Measurements from ENCODE around the gene PHF21B.

The PHF21B gene

DNA sequence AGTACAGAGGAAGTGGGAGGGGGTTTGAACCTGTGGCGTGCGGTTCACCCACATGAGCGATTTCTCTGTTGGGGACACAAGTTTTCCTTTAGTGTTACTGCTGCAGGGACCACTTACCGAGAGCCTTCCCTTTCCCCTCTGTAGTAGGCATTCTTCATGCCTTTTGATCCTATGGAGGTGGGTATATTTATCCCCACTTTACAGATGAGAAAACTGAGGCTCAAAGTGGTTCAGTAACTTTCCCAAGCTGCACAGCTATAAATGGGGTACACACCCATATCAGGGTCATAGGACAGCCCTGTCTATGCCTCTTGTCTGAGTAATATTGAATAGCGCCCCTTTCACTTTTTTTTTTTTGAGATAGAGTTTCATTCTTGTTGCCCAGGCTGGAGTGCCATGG lies 3.3 kb upstream of the PHF21B start:
- no peak for DNase-seq

DNA sequence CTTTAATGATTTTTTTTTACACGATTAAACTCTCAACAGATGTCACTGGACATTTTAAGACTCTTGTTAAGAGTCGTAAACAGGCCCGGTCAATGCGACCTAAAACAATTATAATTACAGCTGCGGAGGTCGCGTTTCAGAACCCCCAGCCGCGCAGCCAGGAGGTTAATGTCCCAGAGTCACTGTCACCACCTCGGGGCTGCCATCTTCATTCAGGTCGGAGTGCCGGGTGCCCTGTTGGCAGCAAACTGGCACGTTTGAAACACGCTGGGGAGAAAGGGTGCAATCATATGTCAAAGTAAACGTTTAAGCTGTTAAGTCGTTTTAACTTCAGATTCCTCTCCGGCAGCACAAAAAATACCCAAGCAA lies 711 bp upstream of the PHF21B start:
- DNase-seq = no peak

DNA sequence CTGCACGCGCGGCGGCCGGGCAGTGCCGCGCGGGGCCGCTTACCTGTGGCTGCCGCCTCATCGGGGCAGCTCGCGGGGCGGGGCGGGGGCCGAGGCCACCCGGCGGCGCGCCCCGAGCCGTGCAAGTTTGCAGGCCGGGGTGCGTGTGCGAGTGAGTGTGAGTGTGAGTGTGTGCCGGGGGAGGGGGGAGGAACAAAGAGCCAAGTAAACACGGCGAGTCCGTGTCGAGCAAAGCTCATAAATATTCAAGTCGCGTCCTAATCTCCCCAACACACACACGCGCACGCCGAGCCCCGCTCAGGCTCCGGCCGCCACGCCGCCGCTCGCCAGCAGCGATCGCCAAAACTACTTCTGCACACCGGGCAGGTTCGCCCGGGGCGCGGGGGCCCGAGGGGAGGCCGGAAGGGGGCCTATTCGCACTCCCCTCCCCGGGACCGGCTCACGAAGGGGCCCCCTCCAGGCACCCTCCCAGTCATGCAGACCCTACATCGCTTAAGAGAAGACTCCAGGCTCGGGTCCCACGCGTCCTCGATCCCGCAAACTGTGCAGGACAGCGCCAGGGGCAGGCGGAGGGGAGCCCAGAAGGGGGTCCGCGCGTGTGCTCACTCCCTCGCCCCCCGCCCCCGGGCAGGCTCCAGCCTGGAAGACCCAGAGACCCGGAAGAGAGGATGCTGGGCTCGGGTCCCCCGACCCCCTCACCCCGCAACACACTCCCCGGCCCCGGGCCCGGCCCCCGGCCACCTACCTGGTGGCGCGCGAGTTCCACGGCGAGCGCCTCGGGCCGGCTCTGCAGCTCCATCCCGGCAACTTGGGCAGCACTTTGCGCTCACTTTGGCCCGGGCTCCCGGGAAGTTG lies 827 bp downstream of the PHF21B start:
- no peak for DNase-seq

DNA sequence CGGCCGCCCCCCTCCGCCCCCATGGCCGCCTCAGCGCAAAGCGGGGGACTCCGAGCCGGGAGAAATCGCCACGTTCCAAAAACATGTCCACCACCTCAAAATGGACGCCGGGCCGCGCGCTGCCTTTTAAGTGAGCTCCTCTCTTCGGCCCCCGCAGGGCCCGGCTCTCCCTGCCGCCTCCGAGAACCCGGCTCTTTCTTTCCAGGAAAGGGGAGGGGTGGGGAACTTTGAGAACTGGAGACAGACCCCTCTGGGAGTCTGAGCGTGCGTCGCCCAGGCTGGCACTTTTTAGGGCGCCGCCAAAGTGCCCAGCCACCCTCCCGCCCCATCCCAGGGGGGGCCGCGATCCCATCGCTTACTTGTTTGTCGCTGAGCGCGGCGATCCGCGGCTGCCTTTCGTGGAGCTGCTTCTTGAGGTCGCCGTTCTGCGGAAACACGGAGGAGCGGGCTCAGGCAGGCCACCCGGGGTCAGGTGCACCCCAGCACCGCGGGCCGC lies 1.6 kb downstream of the PHF21B start:
- DNase-seq = no peak

DNA sequence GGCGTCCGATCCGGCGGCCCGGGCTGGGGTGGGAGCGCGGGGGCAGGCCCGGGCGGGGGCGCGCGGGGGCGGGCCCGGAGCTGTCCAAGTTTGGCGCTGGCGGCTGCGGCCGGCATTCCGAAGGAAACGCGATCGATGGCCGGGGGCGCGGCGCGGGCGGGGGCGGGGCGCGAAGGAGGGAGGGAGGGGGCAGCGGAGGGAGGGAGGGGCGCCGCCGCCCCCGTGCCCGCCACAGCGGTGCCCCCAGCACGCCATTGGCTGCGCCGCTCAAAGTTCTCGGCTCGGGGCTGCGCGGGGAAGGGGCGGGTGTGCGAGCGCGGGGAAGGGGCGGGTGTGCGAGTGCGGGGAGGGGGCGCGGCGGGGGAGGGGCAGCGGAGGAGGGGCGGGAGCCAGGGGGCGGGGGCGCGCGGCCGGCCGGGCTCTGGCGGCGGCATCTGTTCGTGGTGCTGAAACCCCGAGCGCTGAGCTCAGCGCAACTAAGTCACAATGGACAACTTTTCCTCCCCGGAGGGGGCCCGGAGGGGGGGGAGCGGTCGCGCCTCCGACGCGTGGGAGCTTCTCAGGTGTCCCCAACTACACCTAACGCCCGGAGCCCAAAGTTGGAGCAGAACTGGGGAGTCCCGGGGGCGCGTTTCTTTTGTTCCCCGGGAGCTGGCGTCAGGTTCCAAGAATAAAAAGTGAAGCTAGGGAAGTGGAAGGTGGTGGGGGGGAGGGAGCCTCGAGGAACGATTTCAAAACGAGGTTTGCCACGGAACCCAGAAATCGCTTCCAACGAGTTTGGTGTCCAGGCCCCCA lies 2.2 kb downstream of the PHF21B start:
- no peak for DNase-seq

DNA sequence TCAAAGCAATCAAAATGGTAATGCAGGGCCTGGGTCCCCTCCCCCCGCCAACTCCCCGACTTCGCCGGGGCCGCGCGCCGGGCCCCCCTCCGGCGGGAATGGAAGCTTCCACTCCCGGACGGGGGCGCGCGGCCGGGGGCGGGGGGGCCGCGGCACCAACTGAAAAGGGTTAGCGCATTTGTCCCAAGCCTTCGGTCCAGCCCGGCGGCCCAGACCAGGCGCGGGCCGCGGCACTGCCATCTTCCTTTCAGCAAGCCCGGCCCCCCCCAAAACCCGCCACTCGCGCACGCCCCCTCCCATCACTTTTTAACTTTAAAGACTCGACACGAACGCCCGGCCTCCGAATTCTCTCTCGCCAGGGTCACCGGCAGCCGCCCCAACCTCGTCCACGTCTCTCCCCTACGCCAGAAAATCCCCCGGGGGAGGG lies 2.8 kb downstream of the PHF21B start:
- DNase-seq = no peak

DNA sequence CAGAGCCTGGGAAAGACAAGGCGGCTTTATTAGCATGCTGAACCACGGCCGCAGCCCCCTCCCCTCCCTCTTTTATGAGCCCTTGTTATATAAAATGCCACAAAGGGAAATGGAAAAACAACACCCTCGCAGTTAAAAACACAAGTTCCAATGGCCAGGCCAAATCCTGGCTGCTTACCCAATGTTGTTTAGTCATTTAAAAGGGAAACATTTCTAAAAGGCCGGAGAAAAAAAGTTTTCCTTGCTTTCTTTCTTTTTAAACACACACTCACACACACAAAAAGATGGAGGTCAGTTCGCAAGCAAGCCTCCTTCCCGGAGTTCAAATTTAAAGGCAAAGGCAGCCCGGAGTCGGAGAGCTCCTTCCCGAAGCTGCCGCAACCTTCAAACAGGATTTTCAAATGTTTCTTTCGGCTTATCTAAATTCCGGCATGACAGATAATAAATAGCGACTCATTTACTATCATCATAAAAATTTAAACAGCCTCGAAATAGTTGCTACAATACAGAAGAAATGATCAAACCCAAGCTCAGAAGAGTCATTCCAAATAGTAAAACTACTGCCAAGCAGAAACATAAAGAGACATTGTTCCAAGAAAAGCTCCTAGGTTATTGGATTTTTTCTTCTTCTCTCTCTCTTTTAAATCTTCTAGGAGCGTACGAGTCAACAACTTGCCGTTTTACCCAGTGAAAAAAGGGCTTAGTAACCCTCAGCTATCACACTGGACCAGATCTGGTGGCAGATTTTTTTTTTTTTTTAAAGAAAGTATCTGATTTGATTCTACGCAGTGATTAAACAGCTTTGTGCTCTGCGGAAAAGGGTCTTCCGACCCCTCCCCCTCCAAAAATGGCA lies 3.5 kb downstream of the PHF21B start:
- DNase-seq = no peak

DNA sequence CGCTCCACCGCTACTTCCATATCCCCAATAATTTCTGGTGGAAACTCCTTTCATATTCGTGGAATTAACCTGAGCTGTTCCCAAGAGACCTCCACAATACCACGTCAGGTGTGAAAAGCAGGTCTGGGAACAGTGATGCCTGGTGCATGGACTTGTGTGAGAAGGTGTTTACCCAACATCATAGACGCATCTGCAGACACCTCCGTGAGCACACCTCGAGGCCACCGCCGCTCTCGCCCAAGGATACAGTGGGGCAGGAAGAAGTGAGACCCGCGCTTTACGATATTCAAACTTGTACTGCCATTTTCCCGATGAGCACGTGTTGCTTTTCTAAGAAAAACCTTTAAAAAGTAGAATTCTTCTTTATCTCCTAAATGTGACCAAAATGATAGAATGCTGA lies 8.2 kb downstream of the PHF21B start:
- DNase-seq = no peak

DNA sequence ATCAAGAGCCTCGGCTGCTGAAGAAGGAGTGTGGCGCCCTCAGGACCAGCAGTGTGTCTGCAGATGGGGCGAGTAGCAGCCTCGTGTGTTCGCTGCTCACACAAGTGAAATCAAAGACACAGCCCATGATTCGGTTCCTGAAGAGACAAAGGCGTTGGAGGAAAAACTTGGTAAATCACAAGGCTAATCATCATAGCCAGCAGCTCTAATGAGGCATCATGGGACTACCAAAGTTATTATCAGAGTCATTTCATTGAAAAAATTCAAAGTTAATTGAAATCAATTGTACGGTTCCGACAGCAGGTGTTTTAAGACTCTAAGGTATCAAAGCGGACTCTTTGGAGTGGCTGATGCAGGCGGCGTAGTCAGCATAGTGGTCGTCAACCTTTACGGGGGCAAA lies 9.5 kb downstream of the PHF21B start:
- no peak for DNase-seq

DNA sequence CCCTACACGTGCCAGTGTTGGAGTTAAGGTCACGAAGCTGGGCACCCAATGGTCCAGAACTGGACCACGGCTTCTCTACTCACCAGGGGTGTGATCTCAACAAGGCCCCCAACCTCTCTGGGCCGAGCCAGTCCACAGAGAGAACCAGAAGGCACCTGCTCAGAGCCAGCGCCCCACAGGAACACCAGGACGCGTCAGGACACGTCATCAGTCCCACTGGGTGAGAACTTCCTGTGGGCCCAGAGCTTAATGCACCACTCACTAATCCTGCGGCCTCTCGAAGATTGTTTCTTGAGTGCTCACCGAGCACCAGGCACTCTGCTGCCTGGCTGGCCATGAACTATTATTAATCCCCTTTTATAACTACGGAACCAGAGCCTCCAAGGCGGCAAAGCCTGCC lies 10.1 kb downstream of the PHF21B start:
- DNase-seq = no peak

DNA sequence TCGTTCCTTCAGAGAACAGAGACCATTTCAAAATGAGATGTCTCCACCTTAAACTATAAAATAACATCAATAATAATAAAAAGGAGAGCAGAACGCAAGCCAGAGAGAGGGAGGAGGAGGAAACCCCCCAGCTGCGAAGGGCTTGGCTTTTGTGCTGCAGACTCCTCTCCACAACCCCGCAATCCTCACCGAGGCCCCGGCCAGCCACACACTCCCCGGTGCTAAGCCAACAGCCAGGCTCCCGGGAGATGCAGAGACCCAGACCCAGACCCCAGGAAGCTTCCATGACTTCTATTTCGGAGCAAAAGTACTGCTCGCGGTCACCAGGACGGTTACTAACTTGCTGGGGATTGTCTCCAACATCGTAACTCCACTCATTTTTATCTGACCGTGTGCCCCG lies 10.6 kb downstream of the PHF21B start:
- no peak for DNase-seq

DNA sequence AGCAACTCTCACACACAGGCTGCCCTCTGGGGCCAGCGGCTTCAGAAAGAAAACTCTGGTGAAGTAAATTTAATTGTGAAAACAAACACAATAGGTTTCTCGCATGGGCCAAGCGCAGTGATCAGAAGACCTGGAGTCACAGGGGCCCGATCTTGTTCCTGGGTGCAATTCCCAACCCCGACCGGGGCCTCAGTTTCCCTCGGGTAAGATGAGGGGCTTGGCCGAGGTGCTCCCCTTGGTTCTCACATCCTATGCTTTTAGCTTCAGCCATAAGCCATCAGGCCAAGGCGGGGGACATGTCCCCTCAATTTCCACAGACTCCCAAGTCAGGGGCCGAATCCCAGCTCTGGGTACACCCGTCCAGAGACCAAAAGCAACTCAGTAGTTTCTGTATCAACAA lies 11.5 kb downstream of the PHF21B start:
- no peak for DNase-seq

DNA sequence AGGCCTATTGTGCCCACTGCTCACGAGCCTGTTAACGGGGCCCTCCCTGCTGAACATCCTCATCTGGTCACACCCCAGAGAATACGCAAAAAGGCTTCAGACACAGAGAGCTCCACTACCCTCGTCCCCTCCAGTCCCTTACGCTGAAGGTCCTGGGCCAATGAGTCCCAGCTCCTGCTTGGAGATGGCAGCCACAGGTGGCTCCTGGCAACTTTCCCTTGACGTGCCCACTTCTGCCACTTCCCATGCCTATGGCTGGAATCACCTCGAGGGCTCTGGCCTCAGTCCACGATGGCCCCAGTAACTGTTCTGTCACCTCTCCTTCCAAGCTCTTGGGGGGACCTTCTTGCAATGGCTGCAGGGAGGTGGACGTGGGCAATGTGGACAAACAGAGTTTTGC lies 12.7 kb downstream of the PHF21B start:
- no peak for DNase-seq

DNA sequence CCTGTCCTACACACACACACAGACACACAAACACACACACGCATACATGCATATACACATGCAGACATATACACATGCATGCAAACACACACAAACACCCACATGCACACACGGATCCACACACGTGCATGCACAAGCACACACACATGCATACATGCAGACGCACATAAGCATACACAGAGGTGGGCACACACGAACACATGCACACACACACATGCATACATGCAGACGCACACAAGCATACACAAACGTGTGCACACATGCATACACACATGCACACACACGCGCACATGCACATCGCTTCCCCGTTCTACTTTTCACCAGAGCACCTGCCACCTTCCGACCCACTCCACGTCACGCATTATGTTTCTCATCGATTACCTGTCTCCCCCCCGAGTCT lies 13.2 kb downstream of the PHF21B start:
- DNase-seq = no peak

DNA sequence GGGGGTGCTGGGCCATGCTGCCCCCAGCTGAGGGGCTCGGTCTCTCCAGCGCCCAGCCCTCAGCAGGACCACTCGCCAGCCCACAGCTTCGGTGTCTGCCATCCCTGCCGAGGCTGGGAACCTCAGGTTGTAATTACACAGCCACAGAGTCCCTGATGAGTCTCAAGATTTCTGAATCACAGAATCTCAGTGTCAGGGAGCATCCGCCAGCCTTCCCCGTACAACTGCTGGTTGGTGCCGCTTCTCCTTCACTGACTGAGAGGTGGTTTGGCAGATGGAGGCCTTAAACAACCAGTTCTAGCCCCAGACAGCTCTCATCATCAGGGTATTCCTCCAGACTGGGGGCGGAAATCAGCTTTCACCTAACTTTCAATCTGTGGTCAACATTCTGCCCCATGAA lies 13.7 kb downstream of the PHF21B start:
- DNase-seq = no peak

DNA sequence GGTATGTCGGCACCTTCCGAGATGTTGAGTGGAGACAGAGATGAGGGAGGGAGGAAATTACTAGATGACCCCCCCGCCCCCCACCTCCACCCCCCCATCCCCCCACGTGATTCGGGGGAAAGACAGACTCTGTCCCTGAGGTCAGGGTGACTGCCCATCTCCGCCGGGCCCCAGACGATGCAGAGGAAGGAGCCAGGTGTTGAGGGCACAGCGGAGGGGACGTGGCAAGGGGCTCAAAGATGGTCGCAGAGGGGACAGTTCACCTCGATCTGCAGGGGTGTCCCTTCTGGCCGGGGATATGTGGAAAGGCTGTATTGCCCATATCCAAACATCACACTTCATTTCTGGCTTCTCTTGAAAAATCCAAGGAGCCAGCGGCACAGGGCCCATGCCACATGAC lies 14.1 kb downstream of the PHF21B start:
- no peak for DNase-seq

DNA sequence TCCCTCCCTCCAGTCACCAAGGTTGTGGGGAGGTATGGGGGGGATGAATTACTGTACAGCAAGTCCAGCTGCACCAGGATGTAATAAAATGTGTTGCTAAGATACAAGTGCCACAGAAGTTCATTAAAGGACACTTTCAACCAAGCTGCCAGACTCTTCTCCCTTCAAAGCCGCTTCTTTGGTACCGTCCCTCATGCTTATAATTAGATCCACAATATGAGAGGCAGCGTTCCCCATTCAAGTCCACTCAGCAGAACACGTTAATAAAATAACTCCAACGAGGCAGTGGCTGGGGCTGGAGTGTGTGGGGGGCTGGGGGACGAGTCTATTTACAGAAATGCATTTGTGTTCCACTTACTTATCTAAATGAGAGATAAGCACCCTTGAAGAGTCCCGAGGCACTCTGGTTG lies 14.7 kb downstream of the PHF21B start:
- DNase-seq = no peak

DNA sequence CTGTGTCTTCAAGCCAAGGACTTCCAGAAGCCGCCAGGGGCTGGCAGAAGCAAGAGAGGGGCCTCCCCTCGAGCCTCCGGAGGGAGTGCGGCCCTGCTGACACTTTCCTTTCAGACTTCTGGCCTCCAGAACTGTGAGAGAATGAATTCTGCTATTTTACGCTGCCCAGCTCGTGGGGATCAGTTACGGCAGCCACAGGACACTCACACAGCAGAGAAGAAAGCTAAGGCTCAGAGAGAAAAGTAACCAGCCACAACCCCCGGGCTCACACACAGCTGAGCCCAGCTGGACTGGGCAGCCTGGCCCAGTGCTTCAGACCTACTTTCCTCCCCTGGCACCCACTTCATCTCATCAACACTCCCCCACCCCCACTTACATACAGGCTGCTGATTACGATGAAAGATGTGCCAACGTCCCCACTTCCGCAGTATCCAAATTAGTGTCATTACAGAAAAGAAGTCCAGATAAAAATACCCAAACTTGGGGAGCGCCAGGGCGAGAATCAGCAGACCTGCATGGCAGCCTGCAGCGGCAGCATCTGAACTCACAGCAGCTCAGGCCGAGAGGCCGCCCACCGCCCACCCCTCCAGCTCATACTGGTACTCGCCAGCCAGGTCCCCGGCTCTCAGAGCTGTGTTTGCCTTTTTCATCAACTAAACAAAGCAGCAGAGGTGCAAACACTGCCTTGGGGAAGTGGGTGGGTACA lies 15.3 kb downstream of the PHF21B start:
- no peak for DNase-seq

DNA sequence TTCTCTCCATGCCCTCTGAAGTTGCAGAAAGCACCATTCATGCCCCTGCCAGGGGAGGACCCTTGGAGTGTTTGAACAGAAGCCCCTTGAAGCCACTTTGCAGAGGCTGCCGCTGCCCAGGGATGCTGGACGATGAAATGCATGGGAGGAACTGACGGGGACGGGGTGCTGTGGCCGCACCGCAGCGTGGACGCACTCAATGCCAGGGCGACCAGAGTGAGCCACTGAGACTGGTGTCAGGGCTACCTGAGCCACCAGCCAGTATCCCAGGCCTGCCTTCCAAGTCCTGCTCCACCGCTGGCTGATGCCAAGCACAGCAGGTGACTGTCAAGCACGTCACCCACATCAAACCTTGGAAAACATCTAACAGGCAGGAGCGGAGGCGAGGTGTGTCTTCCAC lies 17.6 kb downstream of the PHF21B start:
- DNase-seq = no peak

DNA sequence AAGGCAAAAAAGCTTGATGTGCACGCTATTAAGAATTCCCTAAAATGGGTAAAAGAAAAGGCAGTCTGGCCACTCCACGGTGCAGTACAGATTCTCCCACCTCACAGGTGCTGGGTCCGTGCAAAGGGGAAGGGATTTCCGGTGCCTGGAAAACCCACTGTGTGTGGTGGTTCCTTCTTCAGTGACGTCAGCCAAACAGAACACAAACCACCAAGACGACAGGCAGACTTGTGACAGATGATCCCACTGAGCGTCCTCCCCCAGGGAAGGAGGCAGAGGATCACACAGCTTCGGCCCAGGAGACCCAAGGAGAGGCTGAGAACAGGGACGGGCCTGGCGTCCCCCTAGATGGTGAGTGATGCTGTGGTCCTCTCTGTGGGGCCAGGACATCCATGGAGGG lies 18.6 kb downstream of the PHF21B start:
- DNase-seq = no peak

DNA sequence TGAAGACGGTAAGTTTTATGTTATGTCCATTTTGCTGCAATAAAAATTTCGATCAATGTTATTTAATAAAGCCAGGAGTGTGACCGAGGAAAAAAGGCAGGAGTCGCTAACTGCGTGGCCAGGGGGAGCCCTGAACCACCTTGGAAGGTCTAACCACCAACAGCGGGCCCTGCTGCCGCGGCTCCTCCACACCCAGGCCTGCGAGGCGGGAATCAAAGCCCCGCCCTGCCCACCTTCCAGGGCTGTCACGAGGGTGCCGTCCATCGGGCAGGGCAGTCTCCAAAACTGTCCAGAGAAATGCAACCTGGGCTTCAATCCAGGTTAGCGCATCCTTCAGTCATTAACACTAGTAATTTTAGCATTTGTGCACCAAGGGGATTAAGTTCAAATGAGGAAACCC lies 19.0 kb downstream of the PHF21B start:
- no peak for DNase-seq

DNA sequence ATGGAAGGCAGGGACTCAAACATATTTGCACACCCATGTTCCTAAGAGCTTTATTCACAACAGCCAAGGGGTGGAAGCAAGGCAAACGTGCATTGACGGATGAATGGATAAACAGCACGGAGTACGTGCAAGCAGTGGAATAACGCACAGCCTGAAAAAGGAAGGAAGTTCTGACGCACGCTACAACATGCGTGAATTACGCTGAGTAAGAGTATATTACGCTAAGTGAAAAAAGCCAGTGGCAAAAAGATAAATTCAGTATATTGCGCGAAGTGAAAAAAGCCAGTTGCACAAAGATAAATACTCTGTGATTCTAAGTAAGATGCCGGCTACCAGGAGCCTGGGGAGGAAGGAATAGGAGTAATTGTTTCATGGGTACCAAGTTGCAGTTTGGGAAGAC lies 19.5 kb downstream of the PHF21B start:
- no peak for DNase-seq

DNA sequence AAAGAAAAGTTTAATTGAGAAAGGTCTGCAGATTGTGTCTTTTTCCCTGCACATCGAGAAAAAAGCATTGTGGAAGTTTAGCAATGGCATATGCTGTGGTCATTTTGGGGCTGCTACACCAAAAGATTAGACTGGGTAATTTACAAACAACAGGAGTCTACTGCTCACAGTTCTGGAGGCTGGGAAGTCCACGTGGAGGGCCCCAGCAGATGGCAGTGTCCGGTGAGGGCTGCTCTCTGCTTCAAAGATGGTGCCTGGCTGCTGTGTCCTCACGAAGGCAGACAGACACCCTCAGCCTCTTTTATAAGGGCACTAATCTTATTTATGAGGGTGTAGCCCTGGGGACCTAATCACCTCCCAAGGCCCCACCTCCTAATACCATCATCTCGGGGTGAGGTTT lies 21.1 kb downstream of the PHF21B start:
- DNase-seq = no peak

All from NK-92 treated with Interleukin-12 subunit alpha and Interleukin-12 subunit beta, amount 100 ng/mL, for 24 hours (cell line).